HG03378 (cell line): ENCODE results near the gene EIF4EBP2.
A peak's percentile ranks its signal among the peaks of the same experiment; 100 is the strongest.

Source experiments
- ATAC-seq: cut with Tn5 transposase; IDR thresholded peaks from one replicate; pipeline ENCODE4 v1.9.1; 2021; ENCODE audit warnings: mild to moderate bottlenecking, moderate library complexity; ENCODE audit not compliant: unreplicated experiment

The EIF4EBP2 gene

GRCh38 chr10:70376436-70377378, 27.2 kb upstream of the EIF4EBP2 start:
- no peak for ATAC-seq

GRCh38 chr10:70378122-70378521, 25.8 kb upstream of the EIF4EBP2 start:
- no peak for ATAC-seq

- no peak for ATAC-seq
Measured at GRCh38 chr10:70379581-70380176, 24.3 kb upstream of the EIF4EBP2 start.

- no peak for ATAC-seq
Measured at GRCh38 chr10:70380350-70381135, 23.4 kb upstream of the EIF4EBP2 start.

GRCh38 chr10:70381471-70382421, 22.2 kb upstream of the EIF4EBP2 start:
- no peak for ATAC-seq

- no peak for ATAC-seq
Measured at GRCh38 chr10:70391654-70392053, 12.3 kb upstream of the EIF4EBP2 start.

- no peak for ATAC-seq
Measured at GRCh38 chr10:70396140-70396539, 7.8 kb upstream of the EIF4EBP2 start.

- ATAC-seq, result no peak
Measured at GRCh38 chr10:70399177-70399576, 4.8 kb upstream of the EIF4EBP2 start.

GRCh38 chr10:70403483-70404035, 386 bp upstream of the EIF4EBP2 start:
- peak; percentile 5 for ATAC-seq

GRCh38 chr10:70404787-70405036, 767 bp downstream of the EIF4EBP2 start:
- no peak for ATAC-seq

GRCh38 chr10:70405037-70405824, 1.3 kb downstream of the EIF4EBP2 start:
- ATAC-seq, result no peak

- ATAC-seq, result no peak
Measured at GRCh38 chr10:70409772-70410171, 5.8 kb downstream of the EIF4EBP2 start.

GRCh38 chr10:70410608-70411007, 6.7 kb downstream of the EIF4EBP2 start:
- ATAC-seq, result no peak

- ATAC-seq, result no peak
Measured at GRCh38 chr10:70412356-70412755, 8.4 kb downstream of the EIF4EBP2 start.

- no peak for ATAC-seq
Measured at GRCh38 chr10:70417568-70417967, 13.6 kb downstream of the EIF4EBP2 start.

- ATAC-seq, result no peak
Measured at GRCh38 chr10:70418229-70418628, 14.3 kb downstream of the EIF4EBP2 start.

GRCh38 chr10:70418713-70419112, 14.8 kb downstream of the EIF4EBP2 start:
- ATAC-seq, result no peak

- ATAC-seq, result no peak
Measured at GRCh38 chr10:70424320-70424719, 20.4 kb downstream of the EIF4EBP2 start.

- ATAC-seq, result no peak
Measured at GRCh38 chr10:70425096-70425495, 21.2 kb downstream of the EIF4EBP2 start.

GRCh38 chr10:70426823-70427222, 22.9 kb downstream of the EIF4EBP2 start:
- ATAC-seq, result no peak
